GM19238 (cell line): Measurements from ENCODE around the gene GGCX.

ENCODE experiments used
- DNase-seq: peaks from one replicate; pipeline ENCODE4 v3.0.0; 2011; ENCODE audit warnings: low spot score; ENCODE audit not compliant: insufficient read length

The GGCX gene

DNA sequence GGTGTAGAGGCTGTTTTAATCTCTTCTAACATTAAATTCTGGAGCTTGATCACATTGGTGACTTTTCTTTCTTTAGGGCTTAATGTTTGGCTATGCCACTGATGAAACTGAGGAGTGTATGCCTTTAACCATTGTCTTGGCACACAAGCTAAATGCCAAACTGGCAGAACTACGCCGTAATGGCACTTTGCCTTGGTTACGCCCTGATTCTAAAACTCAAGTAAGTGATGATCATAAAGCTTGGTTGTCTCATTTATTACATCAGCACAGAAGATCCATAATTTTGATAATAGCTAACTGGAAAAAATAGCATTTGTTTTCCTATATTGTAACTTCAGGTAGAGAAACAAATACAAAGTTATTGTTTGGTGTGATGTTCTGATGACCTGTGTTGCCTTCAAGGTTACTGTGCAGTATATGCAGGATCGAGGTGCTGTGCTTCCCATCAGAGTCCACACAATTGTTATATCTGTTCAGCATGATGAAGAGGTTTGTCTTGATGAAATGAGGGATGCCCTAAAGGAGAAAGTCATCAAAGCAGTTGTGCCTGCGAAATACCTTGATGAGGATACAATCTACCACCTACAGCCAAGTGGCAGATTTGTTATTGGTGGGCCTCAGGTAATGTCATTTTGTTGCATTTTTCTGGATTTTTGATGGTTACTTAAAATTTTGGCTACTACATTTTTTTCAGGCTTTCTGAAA is 19.4 kb downstream of the GGCX start:
- no peak for DNase-seq

DNA sequence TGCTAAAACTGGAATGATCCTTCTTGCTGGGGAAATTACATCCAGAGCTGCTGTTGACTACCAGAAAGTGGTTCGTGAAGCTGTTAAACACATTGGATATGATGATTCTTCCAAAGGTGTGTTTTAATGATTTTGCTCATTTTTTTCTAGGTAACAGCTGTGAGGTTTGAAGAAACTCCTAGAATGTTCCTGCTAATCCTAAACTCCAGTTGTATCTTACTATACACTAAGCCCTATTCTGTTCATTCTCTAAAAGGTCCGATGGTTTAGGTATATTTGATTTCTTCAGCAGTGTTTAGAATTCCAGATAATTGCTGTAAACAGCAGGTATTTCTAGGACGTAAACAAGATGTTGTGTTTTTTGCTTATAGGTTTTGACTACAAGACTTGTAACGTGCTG is 20.0 kb downstream of the GGCX start:
- DNase-seq: no peak

DNA sequence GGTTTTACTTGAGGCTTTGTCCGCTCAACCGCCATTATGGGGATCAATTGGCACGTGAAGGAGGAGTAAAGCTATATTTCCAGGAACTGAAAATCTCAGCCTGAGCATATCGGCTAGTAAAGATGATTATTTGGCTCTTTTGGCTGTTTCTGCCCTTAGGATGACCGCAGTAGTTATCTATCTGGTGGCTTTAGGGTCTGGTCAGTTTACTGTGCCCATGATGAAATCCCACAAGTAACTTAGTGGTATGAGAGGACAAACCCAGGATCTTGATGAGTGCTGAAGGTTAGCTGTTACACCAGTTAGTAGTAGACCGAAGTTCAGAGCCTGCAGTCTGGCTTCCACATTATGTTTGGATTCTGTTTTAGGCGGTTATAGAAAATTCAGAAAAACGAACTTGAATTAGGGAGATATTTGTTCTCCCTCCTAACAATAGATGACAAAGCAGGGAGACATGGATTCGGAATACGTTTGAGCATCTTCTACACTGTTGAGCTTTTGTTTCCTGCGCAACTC is 21.1 kb downstream of the GGCX start:
- DNase-seq: no peak

DNA sequence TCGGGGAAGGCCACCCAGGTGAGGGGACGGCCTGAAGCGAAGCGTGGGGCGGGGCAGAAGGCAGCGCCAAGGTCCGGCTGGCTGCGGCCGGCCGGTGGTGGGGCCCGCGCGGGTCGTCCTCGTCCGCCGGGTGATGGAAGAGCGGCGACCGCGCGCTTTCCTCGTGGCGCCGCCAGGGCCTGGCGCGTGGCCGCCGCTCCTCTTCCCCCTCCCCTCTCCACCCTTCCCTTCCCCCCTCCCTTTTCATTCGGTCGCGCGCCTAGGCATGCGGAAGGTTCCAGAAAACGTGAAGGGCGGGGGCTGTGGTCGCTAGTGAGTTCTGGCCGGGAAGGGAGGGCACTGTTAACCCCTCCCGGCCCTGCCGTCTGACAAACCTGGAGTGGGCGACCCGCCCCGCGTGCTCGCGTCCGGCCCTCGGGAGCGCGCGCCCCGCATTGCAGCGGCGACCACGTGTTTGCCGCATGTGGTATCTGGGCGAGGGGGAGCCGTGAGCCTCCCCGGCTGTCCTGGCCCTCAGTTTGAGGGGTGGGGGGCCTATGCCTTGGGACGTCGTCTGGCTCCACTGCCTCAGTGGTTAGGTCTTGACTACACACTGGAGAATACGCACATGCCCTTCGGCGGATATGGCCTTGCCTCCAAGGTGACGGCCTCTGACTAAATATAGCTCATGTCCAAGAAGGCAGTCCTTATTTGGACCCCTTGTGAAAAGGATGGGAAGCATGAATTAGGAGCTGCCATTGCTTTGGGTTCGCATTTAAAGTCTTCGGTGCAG is 21.7 kb downstream of the GGCX start:
- DNase-seq: peak; percentile 43

DNA sequence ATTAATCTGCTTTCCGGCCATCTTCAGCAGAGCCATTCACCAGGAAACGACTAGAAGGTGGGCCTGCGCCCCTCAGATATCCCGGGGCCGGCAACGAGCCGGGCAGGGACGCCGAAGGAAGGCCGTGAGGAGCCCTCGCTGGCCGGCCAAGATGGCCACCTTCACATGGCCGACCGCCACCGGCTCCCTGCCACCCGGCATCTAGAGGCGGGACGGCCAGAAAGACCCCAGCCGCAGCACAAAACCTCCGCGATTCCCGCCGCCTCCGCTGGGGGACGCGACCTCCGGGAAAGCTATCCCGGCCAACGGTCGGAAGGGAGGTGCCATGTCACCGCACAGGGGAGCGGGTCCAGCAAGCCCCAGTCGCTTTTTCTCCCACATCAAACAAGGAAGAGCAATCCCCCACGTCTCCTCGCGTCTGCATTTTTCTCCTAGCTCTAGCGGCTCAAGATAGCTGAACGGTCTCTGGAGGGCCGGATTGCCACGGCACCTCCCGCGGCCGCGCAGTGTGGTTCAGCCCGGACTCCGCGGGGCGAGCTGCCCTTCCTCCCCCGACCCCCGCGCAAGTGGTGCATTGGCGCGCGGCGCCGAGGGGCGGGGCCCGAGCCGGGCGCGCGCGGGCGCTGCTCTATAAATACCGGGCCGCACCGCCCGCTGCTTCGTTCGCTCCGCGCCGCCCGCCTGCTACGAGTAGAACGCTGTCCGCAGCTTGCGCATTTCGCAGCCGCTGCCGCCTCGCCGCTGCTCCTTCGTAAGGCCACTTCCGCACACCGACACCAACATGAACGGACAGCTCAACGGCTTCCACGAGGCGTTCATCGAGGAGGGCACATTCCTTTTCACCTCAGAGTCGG is 22.6 kb downstream of the GGCX start, which contains the start of gene MAT2A:
MAT2A (plus strand) TSS at position 662 of the 854 bp plus-strand sequence; CDS start at position 782, 120 bp downstream.
- peak; percentile 82 for DNase-seq

DNA sequence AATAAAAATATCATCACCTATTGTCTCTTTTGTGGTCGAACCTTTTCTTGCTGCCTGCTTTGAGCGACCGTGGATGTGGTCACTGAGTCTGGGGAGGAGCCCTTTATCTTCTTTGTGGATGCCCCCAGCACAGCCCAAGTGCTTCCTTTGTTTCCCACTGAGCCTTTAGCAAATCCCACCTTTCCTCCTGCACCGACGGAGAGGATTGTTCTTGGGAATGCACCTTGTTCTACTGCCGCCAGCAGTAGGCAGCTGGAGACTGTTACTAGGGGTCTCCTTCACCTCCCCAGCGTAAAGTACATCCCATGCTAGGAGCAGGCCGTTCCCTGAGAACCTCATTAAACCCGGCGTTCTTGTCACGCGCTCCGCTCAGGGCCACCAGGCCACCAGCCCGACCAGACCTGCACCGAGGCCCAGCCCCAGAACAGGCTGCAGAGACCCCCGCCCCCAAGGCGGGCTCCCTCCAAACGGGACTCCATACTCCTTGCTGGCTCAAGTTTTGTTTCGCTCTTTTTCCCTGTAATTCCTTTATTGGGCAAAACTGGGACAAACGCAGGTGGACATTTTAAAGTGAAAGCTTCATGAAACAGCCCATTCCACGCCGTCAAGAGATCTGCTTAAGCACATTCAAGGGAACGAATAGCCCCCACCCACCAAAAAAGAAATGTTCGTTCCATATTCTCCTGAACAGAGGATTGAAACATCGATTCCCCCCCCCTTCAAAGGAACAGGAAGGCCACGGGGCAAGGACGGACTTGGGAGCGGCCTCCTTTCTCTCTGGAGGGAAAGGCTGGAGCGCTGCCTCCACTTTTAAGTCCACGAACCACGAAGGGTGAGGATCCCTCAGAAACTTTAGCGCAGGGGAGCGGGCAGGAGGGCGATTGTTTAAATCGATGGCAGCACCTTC is 23.4 kb downstream of the GGCX start:
- peak; percentile 23 for DNase-seq

DNA sequence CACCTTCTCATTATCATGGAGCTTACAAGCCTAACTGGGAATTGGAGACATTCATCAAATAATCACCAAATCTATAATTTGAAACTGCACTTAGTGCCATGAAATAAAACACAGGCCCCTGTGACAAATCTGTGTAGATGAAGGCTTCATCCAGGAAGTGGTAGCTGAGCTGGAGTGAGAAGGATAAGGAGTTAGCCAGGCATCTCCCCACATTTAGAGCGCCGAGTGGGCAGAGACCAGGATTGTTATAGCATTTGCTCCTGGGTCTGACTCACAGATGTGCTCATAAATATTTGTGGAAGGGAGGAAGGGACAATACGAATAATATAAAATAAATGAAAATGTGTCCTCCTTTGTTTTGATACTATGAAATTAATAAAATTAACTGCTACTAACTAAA is 24.8 kb downstream of the GGCX start:
- no peak for DNase-seq

DNA sequence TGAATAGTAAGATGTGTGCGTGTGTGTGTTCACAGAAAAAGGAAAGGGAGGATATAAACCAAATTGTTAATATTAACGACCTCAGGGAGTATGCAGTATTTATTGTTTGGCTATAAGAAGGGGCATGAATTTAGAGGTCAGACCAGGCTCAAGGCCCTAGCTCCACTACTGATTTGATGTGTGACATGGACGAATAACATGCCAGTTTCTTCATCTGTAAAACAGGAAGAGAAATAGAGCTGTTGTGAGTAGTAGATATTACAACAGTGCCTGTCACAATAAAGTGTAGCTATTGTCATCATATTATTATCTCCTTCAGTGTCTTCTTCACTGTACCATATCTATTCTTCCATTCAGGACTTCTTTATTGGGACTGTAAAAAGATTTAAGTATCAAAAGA is 26.4 kb downstream of the GGCX start:
- DNase-seq: no peak

DNA sequence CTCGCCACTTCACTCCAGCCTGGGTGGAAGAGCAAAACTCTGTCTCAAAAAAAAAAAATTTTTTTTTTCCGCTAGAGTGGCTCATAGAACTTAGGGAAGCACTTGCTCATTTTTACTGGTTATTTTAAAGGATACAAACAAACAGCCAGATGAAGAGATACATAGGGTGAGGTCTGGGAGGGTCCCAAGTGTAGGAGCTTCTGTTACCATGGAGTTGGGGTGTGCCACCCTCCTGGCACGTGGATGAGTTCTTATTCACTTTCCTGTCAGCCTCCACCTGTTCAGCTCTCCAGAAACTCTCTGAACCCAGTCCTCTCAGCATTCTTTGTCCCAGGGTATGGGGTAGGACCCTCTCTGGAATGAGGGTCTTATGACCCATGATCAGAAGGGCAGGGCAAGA is 27.2 kb downstream of the GGCX start:
- DNase-seq: no peak

DNA sequence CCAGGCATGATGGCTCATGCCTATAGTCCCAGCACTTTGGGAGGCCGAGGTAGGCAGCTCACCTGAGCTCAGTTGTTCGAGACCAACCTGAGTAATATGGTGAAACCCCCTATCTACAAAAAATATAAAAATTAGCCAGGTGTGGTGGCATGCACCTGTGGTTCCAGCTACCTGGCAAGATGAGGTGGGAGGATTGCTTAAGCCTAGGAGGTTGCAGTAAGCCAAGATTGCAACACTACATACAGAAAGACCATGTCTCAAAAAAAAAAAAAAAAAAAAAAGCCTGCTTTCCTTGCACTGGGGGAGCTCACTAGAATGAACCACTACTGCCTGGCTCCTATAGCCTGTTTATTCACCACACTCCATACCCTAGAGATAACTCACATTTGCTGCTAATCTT is 29.7 kb downstream of the GGCX start:
- no peak for DNase-seq

DNA sequence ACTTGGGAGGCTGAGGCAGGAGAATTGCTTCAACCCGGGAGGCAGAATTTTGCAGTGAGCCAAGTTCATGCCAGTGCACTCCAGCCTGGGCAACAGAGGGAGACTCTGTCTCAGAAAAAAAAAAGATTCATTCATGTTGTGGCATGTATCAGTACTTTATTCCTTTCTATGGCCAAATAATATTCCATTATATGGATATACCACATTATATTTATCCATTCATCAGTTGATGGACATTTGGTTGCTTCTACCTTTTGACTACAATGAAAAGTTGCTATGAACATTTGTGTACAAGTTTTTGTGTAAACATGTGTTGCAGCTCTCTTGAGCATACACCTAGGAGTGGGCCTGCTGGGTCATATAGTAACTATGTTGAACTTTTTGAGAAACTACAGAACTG is 31.5 kb downstream of the GGCX start:
- no peak for DNase-seq

DNA sequence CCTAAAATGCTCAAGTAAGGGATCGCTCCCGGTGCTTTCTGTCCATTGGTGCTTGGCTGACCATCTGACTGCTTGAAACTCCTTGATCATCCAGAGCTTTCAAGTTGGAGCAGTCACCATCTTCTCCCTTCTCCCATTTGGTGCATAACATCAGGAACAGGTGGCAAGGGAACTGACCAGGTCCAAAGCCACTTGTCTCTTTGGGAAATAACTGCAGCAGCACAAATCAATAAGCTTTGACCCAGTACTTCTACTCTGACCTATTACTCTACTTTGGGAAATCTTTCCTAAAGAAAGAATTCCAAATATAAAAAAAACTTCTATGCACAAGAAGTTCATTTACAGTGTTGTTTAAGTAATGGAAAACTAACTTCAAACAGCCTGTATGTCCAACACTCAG is 32.9 kb downstream of the GGCX start:
- DNase-seq: no peak

DNA sequence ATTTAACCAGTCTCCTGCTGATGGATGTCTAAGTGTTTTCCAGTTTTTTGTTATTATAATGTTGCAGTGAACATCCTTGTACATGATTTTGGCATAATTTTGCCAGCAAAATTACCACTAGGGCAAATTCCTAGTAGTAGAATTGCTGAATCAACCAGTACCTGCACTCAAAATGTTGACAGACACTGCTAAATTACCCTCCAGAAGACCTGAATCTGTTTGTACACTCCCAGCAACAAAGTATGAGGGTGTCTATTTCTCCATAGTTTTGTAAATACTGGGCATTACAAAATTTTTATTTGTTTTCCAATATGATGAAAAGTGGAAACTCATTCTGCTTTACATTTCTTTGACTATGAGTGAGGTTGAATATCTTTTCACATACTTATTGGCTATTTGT is 33.5 kb downstream of the GGCX start:
- DNase-seq: no peak

DNA sequence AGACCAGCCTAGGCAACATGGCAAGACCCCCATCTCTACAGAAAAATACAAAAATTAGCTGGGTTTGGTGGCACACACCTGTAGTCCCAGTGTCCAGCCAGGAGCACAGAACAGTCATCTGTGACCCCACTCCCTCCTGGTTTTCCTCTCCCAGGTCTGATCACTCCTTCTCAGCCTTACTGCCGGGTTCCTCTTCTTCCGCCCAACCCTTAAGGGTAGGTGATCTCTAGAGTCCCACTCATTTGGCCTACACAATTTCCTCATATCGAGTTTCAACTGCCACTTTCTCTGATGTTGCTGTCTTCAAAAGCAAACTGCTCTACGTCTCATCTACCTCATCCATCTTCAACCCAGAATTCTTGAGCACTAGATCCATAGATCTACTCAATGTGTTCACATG is 35.7 kb downstream of the GGCX start:
- no peak for DNase-seq

DNA sequence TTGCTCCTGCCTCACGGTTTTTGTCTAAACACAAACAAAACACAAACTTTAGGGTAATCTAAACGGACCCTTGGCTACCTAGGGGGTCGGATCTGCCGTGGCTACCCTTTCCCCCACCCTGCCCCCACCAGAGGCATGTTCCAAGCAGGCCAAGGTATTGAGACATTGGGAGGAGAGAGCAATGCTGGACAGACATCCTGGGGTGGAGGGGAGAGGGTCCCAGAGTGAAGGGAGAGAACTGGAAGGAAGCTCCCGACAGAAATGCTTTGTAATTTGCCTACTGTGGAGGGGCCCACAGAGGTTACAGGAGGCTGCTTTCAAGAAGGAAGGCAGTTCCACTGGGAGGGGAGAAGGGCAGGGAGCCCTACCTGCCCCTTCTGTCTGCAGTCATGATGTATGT is 36.3 kb downstream of the GGCX start:
- DNase-seq: no peak

DNA sequence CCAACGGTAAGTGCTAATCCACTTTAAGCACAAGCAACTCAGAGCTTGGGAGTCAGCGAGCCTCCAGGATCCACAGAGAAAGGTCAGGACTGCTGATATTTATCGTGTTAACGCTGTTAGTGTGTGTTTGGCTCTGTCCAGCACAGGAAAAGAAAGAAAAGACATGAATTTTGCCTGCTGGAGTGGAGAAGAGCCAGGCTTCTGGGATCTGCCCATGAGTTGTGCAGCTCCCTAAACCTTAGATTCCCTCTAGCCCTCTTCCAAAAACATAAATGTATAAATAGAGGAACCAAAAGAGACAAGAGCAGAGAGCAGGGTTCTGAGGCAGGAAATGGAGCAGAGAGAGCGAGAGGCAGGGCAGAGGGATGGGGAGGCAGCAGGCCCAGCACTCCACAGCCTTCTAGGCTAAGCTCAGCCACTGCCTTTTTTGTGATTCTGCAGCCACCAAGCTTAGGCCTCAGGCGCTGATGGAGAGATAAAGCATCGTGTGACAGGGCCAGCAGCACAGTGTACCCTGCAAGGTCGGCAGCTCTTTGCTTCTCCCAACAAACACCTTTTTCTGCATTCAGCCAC is 36.9 kb downstream of the GGCX start:
- DNase-seq: no peak

DNA sequence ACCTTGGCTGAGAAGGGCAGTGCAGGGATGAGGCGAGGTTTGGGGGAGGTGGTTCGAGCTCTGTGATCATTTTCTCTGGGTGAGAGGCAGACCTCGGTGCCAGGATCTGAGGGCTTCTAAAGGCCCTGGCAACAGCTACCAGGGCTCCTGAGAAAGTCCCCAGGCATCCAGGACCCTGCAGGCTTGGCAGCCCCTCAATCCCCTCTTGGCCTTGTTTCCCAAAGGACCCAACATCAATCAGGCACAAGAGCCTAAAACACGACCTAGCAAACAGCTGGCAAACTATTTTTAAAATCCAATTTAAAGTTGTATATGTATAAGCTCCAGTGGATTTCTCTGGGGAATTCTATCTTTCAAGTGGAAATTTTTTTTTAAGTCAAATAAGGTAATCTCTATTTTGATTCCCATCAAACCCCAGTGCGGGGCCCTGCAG is 37.4 kb downstream of the GGCX start:
- no peak for DNase-seq

DNA sequence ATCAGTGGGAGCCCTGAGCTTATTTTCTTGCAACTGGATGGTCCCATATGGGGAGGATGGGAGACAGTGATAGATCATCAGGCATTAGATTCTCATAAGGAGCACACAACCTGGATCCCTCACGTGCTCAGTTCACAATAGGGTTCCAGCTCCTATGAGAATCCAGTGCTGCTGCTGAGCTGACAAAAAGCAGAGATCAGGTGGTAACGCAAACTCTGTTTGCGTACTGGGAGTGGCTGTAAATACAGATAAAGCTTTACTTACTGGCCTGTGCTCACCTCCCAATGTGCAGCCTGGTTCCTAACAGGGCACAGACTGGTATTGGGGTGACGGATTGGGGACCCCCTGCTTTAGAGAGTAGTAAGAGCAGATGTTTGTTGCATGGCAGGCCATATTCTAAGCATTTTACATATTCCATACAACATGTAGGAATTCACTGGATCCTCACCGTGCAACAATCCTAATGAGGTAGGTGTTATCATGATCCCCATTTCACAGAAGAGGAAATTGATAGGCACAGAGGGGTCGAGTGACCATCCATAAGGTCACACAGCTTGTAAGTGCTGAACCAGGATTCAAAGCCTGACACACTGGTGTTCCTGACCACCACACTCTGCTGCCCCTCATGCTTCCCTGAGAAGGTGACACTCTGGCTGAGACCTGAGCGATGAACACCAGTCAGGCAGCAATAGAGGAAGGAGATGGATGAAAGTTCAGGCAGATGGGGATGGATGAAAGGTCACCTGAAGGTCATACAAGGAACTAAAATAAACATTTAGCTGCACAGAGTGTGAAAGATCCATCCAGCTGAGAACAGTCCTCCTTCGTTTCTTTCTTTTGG is 38.0 kb downstream of the GGCX start:
- no peak for DNase-seq

DNA sequence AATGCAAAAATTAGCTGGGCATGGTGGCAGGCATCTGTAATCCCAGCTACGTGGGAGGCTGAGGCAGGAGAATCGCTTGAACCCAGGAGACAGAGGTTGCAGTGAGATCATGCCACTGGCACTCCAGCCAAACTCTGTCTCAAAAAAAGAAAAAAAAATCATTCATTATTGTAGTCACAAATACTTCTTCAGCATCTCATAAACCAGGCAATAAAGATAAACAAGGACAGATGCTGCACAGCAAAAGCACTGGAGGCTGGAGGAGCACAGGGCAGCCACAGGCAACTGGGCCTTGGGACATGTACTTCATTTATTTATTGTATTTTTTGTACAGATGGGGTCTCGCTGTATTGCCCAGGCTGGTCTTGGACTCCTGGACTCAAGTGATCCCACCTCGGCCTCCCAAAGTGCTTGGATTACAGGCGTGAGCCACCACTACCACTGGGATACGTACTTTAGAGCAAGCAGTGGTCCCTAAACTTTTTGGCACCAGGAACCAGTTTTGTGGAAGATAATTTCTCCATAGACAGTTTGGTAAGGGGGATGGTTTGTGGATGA is 39.1 kb downstream of the GGCX start:
- no peak for DNase-seq
